Heart right ventricle (tissue), 16 donors: ENCODE data around the gene HUNK. TPM values are rescaled to one million over a fixed set of nuclear protein-coding genes. Genes with fewer than 3 reads are reported as not detected.

Experiments used
- ATAC-seq, 8 donors: fragments of 200-7000 bp; cut with Tn5 transposase; one replicate each; pipeline ENCODE4 v1.9.1; 2020; ENCODE audit warnings: mild to moderate bottlenecking in 8 of 8, moderate library complexity in 8 of 8, moderate number of reproducible peaks in 1 of 8
- DNase-seq, 2 donors: peaks; one replicate each; pipeline ENCODE4 v3.0.0-alpha.2; 2020
- H3K27ac ChIP-seq, 10 donors: fragments of 200-600 bp; sonication (generic) in 2 of 10; one replicate each; pipeline versions ENCODE4 v1.5.0 to v1.8.0; 2020 to 2022; ENCODE audit warnings: mild to moderate bottlenecking in 3 of 10
- H3K27me3 ChIP-seq, 7 donors: fragments of 200-600 bp; one replicate each; pipeline ENCODE4 v1.8.0; 2021 to 2022; ENCODE audit warnings: mild to moderate bottlenecking in 2 of 7
- H3K36me3 ChIP-seq, 9 donors: fragments of 200-600 bp; sonication (generic) in 1 of 9; one replicate each; pipeline versions ENCODE4 v1.5.0 to v1.8.0; 2020 to 2022; ENCODE audit warnings: mild to moderate bottlenecking in 2 of 9
- H3K4me1 ChIP-seq, 9 donors: fragments of 200-600 bp; sonication (generic) in 1 of 9; one replicate each; pipeline versions ENCODE4 v1.5.0 to v1.8.0; 2020 to 2022; ENCODE audit warnings: mild to moderate bottlenecking in 4 of 9
- H3K4me3 ChIP-seq, 10 donors: fragments of 200-600 bp; sonication (generic) in 2 of 10; one replicate each; pipeline versions ENCODE4 v1.5.0 to v1.8.0; 2020 to 2022; ENCODE audit warnings: mild to moderate bottlenecking in 7 of 10, moderate library complexity in 2 of 10
- H3K9me3 ChIP-seq, 11 donors: fragments of 200-600 bp in 10 of 11; sonication (generic) in 2 of 11; one replicate each; pipeline versions ENCODE4 v1.5.0 to v1.8.0; 2013 to 2022; ENCODE audit warnings: mild to moderate bottlenecking in 2 of 11, control low read depth in 1 of 11, moderate library complexity in 1 of 11
- WGBS, 2 donors: extraction: QIAGEN DNeasy Blood & Tissue Kit; methylation state at CpG; one replicate each; pipeline ENCODE4 v1.1.7; 2013; ENCODE audit warnings: inconsistent platforms in 1 of 2; 5-methylcytosine and 5-hydroxymethylcytosine counted together
- intact Hi-C, 10 donors: fragments of 100-400 bp; cut with DNase I; formaldehyde crosslinking; loops; one replicate each; pipeline versions ENCODE4 v1.11.1 to v1.14.2; 2022
- polyA plus RNA-seq, 2 donors: library from polyadenylated mRNA; stranded (reverse); fragments of 200-250 nt; gene quantifications; one replicate each; pipeline ENCODE4 v1.2.3, GENCODE V29; 2013
- total RNA-seq, 10 donors: library from RNA; stranded (reverse); fragmentation: NEBNext Ultra II Directional in 3 of 10; extraction: Animal tissue kit (Norgen Biotek cat#: 25700) in 3 of 10; gene quantifications; one replicate each; pipeline versions ENCODE4 v1.2.1 to v1.2.4, GENCODE V29; 2021 to 2023
- TF ChIP-seq, protein P1 (sequence below), 9 donors: fragments of 200-600 bp; sonication (generic) in 2 of 9; IDR thresholded peaks; one replicate each; pipeline versions ENCODE4 v1.5.0 to v1.8.0; 2021 to 2022; ENCODE audit warnings: antibody characterized with exemption in 9 of 9, mild to moderate bottlenecking in 5 of 9, moderate library complexity in 1 of 9
- donor health status: Arrhythmogenic right ventricular cardiomyopathy.
- donor health status: ischemic (EF 13 %, LVEDD 7.1; RV severe dilation, severe dysfunction).
- donor health status: healthy with polysubstance abuse.
- donor health status: DM: no; HTN: yes; CAD: no.
- donor health status: DM: no; HTN: no; CAD: no.
- donor health status: ischemic (EF 25% LVEDD 6.9; RV normal size, moderate dysfunction).
- donor health status: ischemic (EF 25% LVEDD 5.7; RV mildly dilated, moderate dysfunction).
- donor health status: healthy.
- donor health status: DM: yes; HTN: yes; CAD: no.
- donor health status: Ischemic cardiomyopathy.
- donor health status: ischemic (EF 35%, LVEDD 5.7; RV mildly dilated, moderate dysfunction).
- donor health status: nonischemic (EF 11% LVEDD 7.7; RV severe dilation, severe dysfunction).
- donor health status: DM: yes; HTN: yes; CAD: no.
- donor health status: PGD.
- donor health status: ischemic (EF 29% LVEDD 5.4; RV normal size, mild dysfunction).
- donor health status: nonischemic (EF 23%, LVEDD 6.1; RV moderate dilation, normal function).

HUNK gene
- total and polyA plus RNA-seq, 12 donors = 0.04 to 0.81 (median 0.10) TPM; not detected in 2

DNA sequence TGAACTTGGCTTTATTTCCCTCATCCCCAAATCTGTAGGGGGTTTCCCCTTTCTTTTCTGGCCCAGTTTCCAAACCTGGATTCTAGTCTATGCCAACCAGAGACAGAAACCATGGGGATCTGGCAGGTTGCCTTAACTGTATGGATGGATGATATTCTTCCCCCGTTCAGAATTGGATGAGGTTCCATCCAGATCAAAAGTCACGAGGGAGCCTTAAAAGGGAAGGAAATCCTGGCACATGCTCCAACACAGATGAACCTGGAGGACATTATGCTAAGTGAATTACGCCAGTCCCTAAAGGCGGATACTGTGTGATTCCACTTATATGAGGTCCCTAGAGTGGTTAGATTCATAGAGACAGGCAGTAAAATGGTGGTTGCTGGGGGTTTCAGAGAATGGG lies 124.4 kb downstream of the HUNK start:
- 62 to 64% methylated on average over 4 of the region's 4 CpGs for WGBS, 2 donors
- H3K36me3 ChIP-seq = no peaks in the 10 kb centered on the region
- DNase-seq = no peak
- TF ChIP-seq, protein P1, sequence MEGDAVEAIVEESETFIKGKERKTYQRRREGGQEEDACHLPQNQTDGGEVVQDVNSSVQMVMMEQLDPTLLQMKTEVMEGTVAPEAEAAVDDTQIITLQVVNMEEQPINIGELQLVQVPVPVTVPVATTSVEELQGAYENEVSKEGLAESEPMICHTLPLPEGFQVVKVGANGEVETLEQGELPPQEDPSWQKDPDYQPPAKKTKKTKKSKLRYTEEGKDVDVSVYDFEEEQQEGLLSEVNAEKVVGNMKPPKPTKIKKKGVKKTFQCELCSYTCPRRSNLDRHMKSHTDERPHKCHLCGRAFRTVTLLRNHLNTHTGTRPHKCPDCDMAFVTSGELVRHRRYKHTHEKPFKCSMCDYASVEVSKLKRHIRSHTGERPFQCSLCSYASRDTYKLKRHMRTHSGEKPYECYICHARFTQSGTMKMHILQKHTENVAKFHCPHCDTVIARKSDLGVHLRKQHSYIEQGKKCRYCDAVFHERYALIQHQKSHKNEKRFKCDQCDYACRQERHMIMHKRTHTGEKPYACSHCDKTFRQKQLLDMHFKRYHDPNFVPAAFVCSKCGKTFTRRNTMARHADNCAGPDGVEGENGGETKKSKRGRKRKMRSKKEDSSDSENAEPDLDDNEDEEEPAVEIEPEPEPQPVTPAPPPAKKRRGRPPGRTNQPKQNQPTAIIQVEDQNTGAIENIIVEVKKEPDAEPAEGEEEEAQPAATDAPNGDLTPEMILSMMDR (IDR thresholded peaks at IDR 0.05) = no peak
- no peak overlapping the region for H3K27ac ChIP-seq
- peaks cover 0 to 10% (median 0%) of the 10 kb centered on the region in 9 donors for H3K4me1 ChIP-seq
- ATAC-seq = no peak
- no peaks in the 10 kb centered on the region for H3K27me3 ChIP-seq
- H3K9me3 ChIP-seq = no peaks in the 10 kb centered on the region
- intact Hi-C loops = loop anchor here in 2 of 10 donors (10.0 kb wide), 1 partner anchor 258 kb away; no protein-coding TSS in a partner anchor
- no peak overlapping the region for H3K4me3 ChIP-seq

DNA sequence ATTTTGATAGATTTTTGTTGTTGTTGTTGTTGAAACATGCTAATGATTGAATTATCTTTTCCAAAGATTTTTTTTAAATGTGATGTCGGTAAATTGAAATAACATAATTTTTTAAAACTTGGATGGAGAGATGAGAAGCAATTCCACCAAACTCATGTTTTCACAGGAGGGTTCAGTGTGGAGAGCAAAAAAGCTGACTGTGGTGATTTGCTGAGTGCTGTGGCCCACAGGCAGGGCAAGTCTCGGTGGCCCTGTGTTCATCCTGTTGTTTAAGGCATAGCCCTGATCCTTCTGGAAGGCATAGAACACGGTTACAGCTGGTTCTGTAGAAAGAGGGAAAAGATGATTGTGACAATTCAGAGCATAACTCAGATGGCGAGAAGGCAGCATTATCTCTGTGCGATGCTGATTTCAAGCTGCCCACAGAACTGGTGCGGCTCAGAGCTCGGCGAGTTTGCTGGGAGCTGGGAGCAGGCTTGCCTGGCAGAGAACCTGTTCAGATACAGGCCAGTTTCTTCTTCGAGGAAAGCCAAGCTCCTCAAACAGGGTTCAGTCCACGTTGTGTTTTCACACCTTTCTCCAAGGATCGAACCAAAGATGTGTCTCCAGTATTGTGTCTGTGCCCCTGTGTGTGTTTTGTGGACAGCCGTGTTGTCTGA lies 127.1 kb downstream of the HUNK start:
- intact Hi-C loops = loop anchor here in 2 of 10 donors (10.0 kb wide), 1 partner anchor 255 kb away; no protein-coding TSS in a partner anchor

DNA sequence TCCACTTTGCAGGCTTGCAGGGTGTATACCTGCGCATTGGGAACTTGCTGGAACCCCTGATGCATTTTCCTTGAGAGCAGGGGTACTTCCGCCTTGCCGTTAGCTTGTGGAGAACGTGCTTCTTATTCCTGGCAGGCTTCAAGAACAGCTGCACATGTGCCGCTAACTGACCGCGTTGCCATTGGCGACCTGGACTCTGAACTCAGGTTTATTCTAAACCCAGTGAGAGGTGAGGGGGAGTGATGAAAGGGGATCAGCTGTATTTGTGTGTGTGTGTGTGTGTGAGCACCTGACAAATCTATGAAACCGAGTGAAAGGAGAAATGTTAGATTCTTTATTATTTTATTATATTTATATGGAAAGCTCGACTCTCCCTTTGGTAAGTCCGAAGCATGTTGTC lies 128.6 kb downstream of the HUNK start:
- DNase-seq (no peak), ATAC-seq (no peak)
- H3K4me1 ChIP-seq = no peaks in the 10 kb centered on the region
- intact Hi-C loops = no loop called here
- H3K4me3 ChIP-seq = no peak overlapping the region
- H3K36me3 ChIP-seq = no peaks in the 10 kb centered on the region
- H3K9me3 ChIP-seq = peaks cover 0 to 9% (median 0%) of the 10 kb centered on the region in 11 donors
- peaks cover 0 to 3% (median 0%) of the 10 kb centered on the region in 7 donors for H3K27me3 ChIP-seq
- WGBS, 2 donors = 88 to 90% methylated on average over 11 of the region's 11 CpGs
- TF ChIP-seq, protein P1 (IDR thresholded peaks at IDR 0.05) = no peak
- no peak overlapping the region for H3K27ac ChIP-seq

More for the DNA sequence above, 127.1 kb downstream of the HUNK start:
- no peak for ATAC-seq
- Histone ChIP-seq H3K27ac (no peak overlapping the region), H3K4me1 (no peaks in the 10 kb centered on the region), H3K9me3 (peaks cover 0 to 9% (median 0%) of the 10 kb centered on the region in 11 donors), H3K36me3 (no peaks in the 10 kb centered on the region), H3K27me3 (peaks cover 0 to 2% (median 0%) of the 10 kb centered on the region in 7 donors), H3K4me3 (no peak overlapping the region)
- WGBS, 2 donors = 90 to 91% methylated on average over 12 of the region's 12 CpGs
- TF ChIP-seq, protein P1 (IDR thresholded peaks at IDR 0.05) = no peak
- no peak for DNase-seq

DNA sequence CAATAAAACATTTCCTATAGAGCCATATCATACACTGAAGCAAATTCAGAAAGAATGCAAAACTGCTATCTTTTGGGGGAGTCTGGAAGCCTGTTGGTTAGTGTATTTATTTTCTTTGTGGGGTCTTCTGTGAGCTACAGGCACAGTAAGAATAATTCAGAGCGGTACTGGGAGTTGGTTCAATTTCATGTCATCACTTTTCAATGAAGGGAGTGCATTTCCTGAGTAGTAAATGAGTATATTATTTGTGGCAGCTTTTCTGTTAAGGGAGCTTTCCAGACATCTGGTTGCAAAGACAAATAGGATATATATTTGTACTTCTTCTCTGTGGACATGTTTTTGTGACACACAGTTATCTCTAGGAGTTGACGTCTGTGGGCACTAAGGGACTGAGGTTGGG lies 130.6 kb downstream of the HUNK start:
- Histone ChIP-seq H3K27ac (no peak overlapping the region), H3K9me3 (peaks cover 0 to 9% (median 0%) of the 10 kb centered on the region in 11 donors), H3K4me1 (no peaks in the 10 kb centered on the region), H3K4me3 (no peak overlapping the region), H3K27me3 (peaks cover 0 to 3% (median 0%) of the 10 kb centered on the region in 7 donors), H3K36me3 (no peaks in the 10 kb centered on the region)
- intact Hi-C loops = no loop called here
- TF ChIP-seq, protein P1 (IDR thresholded peaks at IDR 0.05) = no peak
- WGBS, 2 donors = 26 to 46% methylated on average over 2 of the region's 2 CpGs
- ATAC-seq (no peak), DNase-seq (no peak)
